ENCODE results near the gene CFAP46. TPM values are rescaled to one million over a fixed set of nuclear protein-coding genes. Genes with fewer than 3 reads are reported as not detected.

CFAP46 gene
- total and polyA plus RNA-seq, 2 of the 4 experiments (the other 2 are of a cell fraction) = 1.3 to 1.8 TPM

GRCh38 chr10:132925614-132926013 is 16.8 kb downstream of the CFAP46 start:
- Histone ChIP-seq H3K56ac (ENCODE audit: extremely low read depth, insufficient read depth, low read length) (no peak overlapping the region), H3K9ac (ENCODE audit: low read depth, low read length) (no peak overlapping the region), H3K4me2 (ENCODE audit: low read depth, low read length) (no peak overlapping the region), H4K5ac (ENCODE audit: low read depth, low read length) (no peak overlapping the region), H3K79me1 (ENCODE audit: low read depth in 1 of 2, low read length in 2 of 2) (no peaks in the 10 kb centered on the region), H3K9me3 (ENCODE audit: control insufficient read depth, insufficient read depth, low read length) (no peaks in the 10 kb centered on the region), H2AK9ac (replicated peaks; ENCODE audit: low read depth, low read length, poor library complexity) (no peak overlapping the region), H3K23ac (ENCODE audit: low read depth, low read length) (no peak overlapping the region), H2BK20ac (ENCODE audit: low read depth, low read length) (no peak overlapping the region), H3K4me3 (ENCODE audit: insufficient read depth, low read depth, low read length) (no peak overlapping the region), H3K18ac (ENCODE audit: low read depth, low read length) (no peak overlapping the region), H3K14ac (replicated peaks; ENCODE audit: low read depth, low read length) (no peak overlapping the region), H4K20me1 (ENCODE audit: insufficient read depth, low read length) (no peaks in the 10 kb centered on the region), H3K27me3 (ENCODE audit: control insufficient read depth, insufficient read depth, low read length) (no peaks in the 10 kb centered on the region), H3K4ac (ENCODE audit: low read depth, low read length) (no peak overlapping the region), H4K8ac (ENCODE audit: low read depth in 2 of 2, low read length in 2 of 2) (no peak overlapping the region), H3K4me1 (ENCODE audit: control insufficient read depth, insufficient read depth, low read length) (no peaks in the 10 kb centered on the region), H3K36me3 (ENCODE audit: control insufficient read depth, insufficient read depth, low read length) (no peaks in the 10 kb centered on the region), H3K9me1 (ENCODE audit: insufficient read depth, low read length) (no peaks in the 10 kb centered on the region), H2BK120ac (ENCODE audit: low read depth, low read length) (no peak overlapping the region), H4K91ac (ENCODE audit: insufficient read depth, low read depth, low read length) (no peak overlapping the region), H3K27ac (ENCODE audit: insufficient read depth, low read length) (no peak overlapping the region), H2BK15ac (ENCODE audit: low read depth, low read length) (no peak overlapping the region), H2AFZ (replicated peaks; ENCODE audit: low read length, poor library complexity) (no peak overlapping the region), H2BK5ac (ENCODE audit: low read depth, low read length, poor library complexity, severe bottlenecking) (no peak overlapping the region), H2AK5ac (ENCODE audit: low read depth, low read length) (no peak overlapping the region)
- dilution Hi-C loops (cut with HindIII; ENCODE audit: low sequenced_read_pairs, unreplicated experiment) (no loop called here), in situ Hi-C loops (cut with MboI; ENCODE audit: low sequenced_read_pairs) (no loop called here), intact Hi-C loops (cut with micrococcal nuclease) (no loop called here)
- 88% methylated on average over 11 of the region's 22 CpGs; no CpG with 5 or more reads in 1 of the 2 experiments for WGBS, 2 experiments (ENCODE audit: extremely low coverage in 2 of 2, insufficient read length in 1 of 2)
- POLR2A ChIA-PET (ENCODE audit: unreplicated experiment) = no interaction called here
- DNase-seq (no peak), ATAC-seq (ENCODE audit: low read depth) (no peak)
- no peak for TF ChIP-seq RFX5 (IDR thresholded peaks at IDR 0.05; ENCODE audit: low read depth, low read length)
- no peak for TF ChIP-seq FOS (IDR thresholded peaks at IDR 0.05; ENCODE audit: low read depth, low read length)
- TF ChIP-seq CTCF (conservative IDR thresholded peaks at IDR 0.05; ENCODE audit: low read depth, low read length) = no peak
- no peak for TF ChIP-seq RAD21 (IDR thresholded peaks at IDR 0.05; ENCODE audit: low read length)
- TF ChIP-seq MXI1 (IDR thresholded peaks at IDR 0.05; ENCODE audit: borderline replicate concordance, low read depth, low read length) = no peak
- TF ChIP-seq SMC3 (IDR thresholded peaks at IDR 0.05; ENCODE audit: low read depth, low read length) = no peak
- no peak for TF ChIP-seq MAFK (IDR thresholded peaks at IDR 0.05; ENCODE audit: low read depth, low read length)
- no peak for TF ChIP-seq BHLHE40 (IDR thresholded peaks at IDR 0.05; ENCODE audit: low read depth, low read length)
- no peak for TF ChIP-seq POLR2A (IDR thresholded peaks at IDR 0.05; ENCODE audit: low read depth, low read length)
- no peak for TF ChIP-seq RCOR1 (IDR thresholded peaks at IDR 0.05; ENCODE audit: insufficient replicate concordance, low read length)
- no peak for TF ChIP-seq MAZ (IDR thresholded peaks at IDR 0.05; ENCODE audit: borderline replicate concordance, low read depth, low read length)
- TF ChIP-seq USF2 (IDR thresholded peaks at IDR 0.05; ENCODE audit: low read depth, low read length) = no peak
- CTCF ChIA-PET = no interaction called here
- no TSS peak for BruUV-seq (replicated peaks)
